ENCODE measurements around the gene COPG1. TPM values are rescaled to one million over a fixed set of nuclear protein-coding genes. Genes with fewer than 3 reads are reported as not detected.

COPG1 gene
- total RNA-seq, 1 experiment from 2014 or later, result 186 TPM

- peak; percentile 29 for DNase-seq (ENCODE audit: low spot score)
Measured at GRCh38 chr3:129313665-129314385, 64.4 kb downstream of the COPG1 start.

- DNase-seq (ENCODE audit: low spot score), result peak; percentile 76
Measured at GRCh38 chr3:129314386-129315222, 65.2 kb downstream of the COPG1 start.

GRCh38 chr3:129315223-129315997, 66.0 kb downstream of the COPG1 start:
- peak; percentile 57 for DNase-seq (ENCODE audit: low spot score)

GRCh38 chr3:129315998-129316247, 66.5 kb downstream of the COPG1 start:
- DNase-seq (ENCODE audit: low spot score), result no peak

- DNase-seq (ENCODE audit: low spot score), result peak; percentile 94
Measured at GRCh38 chr3:129316248-129317013, 67.0 kb downstream of the COPG1 start.

GRCh38 chr3:129317014-129317771, 67.8 kb downstream of the COPG1 start:
- DNase-seq (ENCODE audit: low spot score), result no peak

- DNase-seq (ENCODE audit: low spot score), result no peak
Measured at GRCh38 chr3:129317848-129318247, 68.4 kb downstream of the COPG1 start.

- DNase-seq (ENCODE audit: low spot score), result no peak
Measured at GRCh38 chr3:129318921-129319320, 69.5 kb downstream of the COPG1 start.

- DNase-seq (ENCODE audit: low spot score), result no peak
Measured at GRCh38 chr3:129320261-129320660, 70.9 kb downstream of the COPG1 start.

- DNase-seq (ENCODE audit: low spot score), result no peak
Measured at GRCh38 chr3:129320825-129321487, 71.5 kb downstream of the COPG1 start.

GRCh38 chr3:129321887-129322286, 72.5 kb downstream of the COPG1 start:
- no peak for DNase-seq (ENCODE audit: low spot score)

GRCh38 chr3:129323651-129324294, 74.4 kb downstream of the COPG1 start:
- DNase-seq (ENCODE audit: low spot score), result peak; percentile 35

- no peak for DNase-seq (ENCODE audit: low spot score)
Measured at GRCh38 chr3:129324855-129325254, 75.4 kb downstream of the COPG1 start.

GRCh38 chr3:129325383-129325782, 76.0 kb downstream of the COPG1 start:
- DNase-seq (ENCODE audit: low spot score), result no peak

GRCh38 chr3:129326138-129326537, 76.7 kb downstream of the COPG1 start:
- DNase-seq (ENCODE audit: low spot score), result no peak

GRCh38 chr3:129326595-129326994, 77.2 kb downstream of the COPG1 start:
- no peak for DNase-seq (ENCODE audit: low spot score)

Measured in HT-29 (cell line).